HG03175 (cell line): Measurements from ENCODE around the gene EGFL7.

Experiments used
- ATAC-seq: cut with Tn5 transposase; IDR thresholded peaks from one replicate; pipeline ENCODE4 v1.9.1; 2021; ENCODE audit warnings: mild to moderate bottlenecking, moderate library complexity; ENCODE audit not compliant: unreplicated experiment

The EGFL7 gene

GRCh38 chr9:136658849-136659535, 3.7 kb upstream of the EGFL7 start:
- no peak for ATAC-seq

GRCh38 chr9:136659861-136660784, 2.6 kb upstream of the EGFL7 start:
- ATAC-seq = no peak

- ATAC-seq = no peak
Measured at GRCh38 chr9:136660971-136661550, 1.7 kb upstream of the EGFL7 start.

GRCh38 chr9:136661641-136662325, 933 bp upstream of the EGFL7 start:
- no peak for ATAC-seq

- no peak for ATAC-seq
Measured at GRCh38 chr9:136662326-136662655, 425 bp upstream of the EGFL7 start.

- ATAC-seq = no peak
Measured at GRCh38 chr9:136664000-136664915, 1.5 kb downstream of the EGFL7 start.

DNA sequence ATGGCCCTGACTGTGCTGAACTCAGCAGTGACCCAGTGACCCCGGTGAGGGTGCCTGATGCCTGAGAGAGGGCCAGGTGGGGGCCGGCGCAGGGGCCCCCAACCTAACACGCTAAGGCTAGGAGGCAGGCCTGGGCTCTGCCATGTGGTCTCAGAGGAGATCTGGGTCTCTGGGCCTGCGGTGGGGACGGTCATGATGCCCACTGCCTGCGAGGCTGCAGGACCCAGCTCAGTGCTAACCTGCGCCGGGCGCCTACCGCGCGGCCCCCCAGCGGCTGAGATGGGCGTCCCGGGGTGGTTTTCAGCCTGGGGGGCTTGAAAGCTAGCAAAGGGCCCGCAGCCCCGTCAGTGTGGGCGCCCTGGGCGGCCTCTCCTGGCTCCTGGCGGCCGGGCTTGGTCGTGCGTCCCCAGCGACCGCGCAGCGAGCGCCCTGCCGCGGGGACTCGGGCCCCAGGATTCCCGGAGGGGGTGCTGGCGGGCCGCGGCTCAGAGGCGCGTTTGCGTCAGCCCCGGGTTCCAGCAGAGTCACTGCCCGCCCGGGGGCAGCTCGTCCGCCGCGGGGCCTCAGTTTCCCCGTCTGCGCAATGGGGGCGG, 2.5 kb downstream of the EGFL7 start:
- ATAC-seq = no peak

GRCh38 chr9:136665704-136666371, 3.1 kb downstream of the EGFL7 start:
- no peak for ATAC-seq

DNA sequence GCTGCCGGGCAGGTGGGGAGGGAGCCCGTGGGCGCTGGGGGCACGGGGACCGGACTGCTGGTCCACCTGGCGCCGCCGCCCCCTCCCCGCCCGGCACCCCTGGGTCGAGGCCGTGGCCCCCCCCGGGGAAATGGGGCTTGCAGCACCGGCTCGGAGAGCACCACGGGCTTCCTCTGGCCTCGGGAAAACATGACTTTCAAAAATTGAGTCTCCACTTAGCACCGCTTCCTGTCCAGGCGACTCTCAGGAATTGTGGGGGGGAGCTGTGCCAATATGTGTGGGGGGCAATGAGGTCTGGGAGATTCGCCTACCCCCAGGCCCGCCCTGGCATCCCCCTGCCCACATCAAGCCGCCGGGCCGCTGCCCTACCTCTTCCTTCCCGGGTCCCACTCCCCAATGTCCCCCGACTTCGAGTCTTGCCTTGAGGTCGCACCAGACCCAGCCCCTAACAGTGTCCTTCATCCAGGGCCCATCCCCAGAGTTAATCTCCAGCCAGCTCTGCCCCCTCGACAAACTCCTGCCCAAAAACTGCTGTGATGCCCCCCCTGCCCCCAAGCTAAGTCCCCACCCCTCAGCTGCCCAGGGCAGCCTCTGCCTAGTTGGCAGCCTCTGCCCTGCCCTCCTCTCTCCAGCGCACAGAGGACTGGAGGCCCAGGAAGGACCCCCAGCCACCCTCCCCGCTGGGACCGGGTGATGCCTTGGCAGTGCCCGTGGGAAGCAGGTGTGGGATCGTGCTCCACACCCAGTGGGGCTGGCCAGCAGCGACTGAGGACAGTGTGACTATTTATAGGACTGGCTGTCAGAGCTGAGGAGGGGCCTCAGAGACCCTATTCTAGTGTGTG, 3.9 kb downstream of the EGFL7 start:
- no peak for ATAC-seq

GRCh38 chr9:136667214-136667939, 4.7 kb downstream of the EGFL7 start:
- ATAC-seq = no peak

DNA sequence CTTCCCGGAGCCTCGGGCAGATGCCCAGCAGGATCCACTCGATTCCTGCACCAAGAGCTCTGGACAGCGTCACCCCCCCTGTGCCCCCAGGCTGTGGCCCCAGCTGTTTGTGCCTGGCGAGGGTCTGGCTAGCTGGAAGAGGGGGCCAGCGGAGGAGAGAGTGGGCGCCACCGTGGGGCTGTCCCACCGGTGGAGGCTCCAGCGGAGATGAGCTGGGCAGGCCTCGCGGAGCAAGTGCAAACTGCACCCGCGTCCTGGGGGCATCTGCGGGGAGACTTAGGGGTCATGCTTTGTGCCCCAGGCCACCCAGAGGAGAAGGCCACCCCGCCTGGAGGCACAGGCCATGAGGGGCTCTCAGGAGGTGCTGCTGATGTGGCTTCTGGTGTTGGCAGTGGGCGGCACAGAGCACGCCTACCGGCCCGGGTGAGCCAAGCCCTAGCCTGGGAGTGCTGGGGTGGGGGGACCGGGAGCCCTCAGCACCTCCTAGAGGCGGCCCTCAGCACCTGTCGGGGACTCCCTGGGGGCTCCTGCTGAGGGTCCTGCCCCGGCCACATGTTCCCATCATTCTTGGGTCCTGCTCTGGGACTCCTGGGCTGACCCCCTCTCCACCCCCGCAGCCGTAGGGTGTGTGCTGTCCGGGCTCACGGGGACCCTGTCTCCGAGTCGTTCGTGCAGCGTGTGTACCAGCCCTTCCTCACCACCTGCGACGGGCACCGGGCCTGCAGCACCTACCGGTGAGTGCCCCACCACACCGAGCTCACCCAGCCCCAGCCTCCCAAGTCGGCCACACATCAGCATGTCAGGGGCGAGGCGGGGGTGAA, 5.4 kb downstream of the EGFL7 start:
- no peak for ATAC-seq

- ATAC-seq = no peak
Measured at GRCh38 chr9:136668983-136669790, 6.5 kb downstream of the EGFL7 start.

- ATAC-seq = no peak
Measured at GRCh38 chr9:136669791-136670464, 7.2 kb downstream of the EGFL7 start.

DNA sequence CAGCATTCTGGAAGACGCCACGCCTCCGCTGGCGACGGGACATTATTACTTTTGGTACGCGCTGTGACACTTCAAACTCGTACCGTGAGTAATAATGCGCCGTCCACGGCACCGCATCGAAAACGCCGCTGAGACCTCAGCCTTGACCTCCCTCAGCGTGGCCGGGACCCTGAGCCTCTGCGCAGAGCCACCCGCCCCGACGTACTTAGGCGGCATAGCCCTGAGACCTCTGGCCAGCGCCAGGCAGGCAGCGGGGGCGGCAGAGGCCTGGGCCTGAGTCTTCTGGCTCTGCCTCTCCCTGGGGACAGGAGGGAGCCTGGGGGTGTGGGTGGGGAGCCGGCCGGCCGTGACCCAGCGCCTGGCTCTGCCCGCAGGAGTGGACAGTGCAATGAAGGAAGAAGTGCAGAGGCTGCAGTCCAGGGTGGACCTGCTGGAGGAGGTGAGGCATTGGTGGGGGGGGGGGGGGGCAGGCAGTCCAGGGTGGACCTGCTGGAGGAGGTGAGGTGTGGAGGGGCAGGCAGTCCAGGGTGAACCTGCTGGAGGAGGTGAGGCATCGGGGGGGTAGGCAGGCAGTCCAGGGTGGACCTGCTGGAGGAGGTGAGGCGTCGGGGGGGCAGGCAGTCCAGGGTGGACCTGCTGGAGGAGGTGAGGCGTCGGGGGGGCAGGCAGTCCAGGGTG, 8.0 kb downstream of the EGFL7 start:
- ATAC-seq = no peak

- ATAC-seq = no peak
Measured at GRCh38 chr9:136671254-136671614, 8.5 kb downstream of the EGFL7 start.
